ENCODE data around the gene SLX4IP. TPM values are rescaled to one million over a fixed set of nuclear protein-coding genes. Genes with fewer than 3 reads are reported as not detected.
A peak's percentile ranks its signal among the peaks of the same experiment; 100 is the strongest.

The SLX4IP gene
- total RNA-seq, 1 donor from 2014 or later = 5.3 TPM

- no peak overlapping the region for H3K27ac ChIP-seq (ENCODE audit: low read depth, low read length)
- no peaks in the 10 kb centered on the region for H3K9me3 ChIP-seq (ENCODE audit: insufficient read depth, low read depth, low read length)
- no peak overlapping the region for H3K9ac ChIP-seq (ENCODE audit: low read length)
- peaks cover 43% of the 10 kb centered on the region for H3K4me1 ChIP-seq (ENCODE audit: insufficient read depth, low read length)
- Mint-ChIP-seq H3K4me1 (ENCODE audit: low read depth, unreplicated experiment) (peaks cover 21% of the 10 kb centered on the region), H3K4me3 (ENCODE audit: unreplicated experiment) (no peak overlapping the region), H3K27me3 (ENCODE audit: low read depth, unreplicated experiment) (no peaks in the 10 kb centered on the region), H3K27ac (ENCODE audit: unreplicated experiment) (no peak overlapping the region), H3K9me3 (ENCODE audit: unreplicated experiment) (no peaks in the 10 kb centered on the region), H3K36me3 (ENCODE audit: low read depth, unreplicated experiment) (no peaks in the 10 kb centered on the region)
- no peaks in the 10 kb centered on the region for H4K20me1 ChIP-seq (ENCODE audit: insufficient read depth, low read length)
- H3K36me3 ChIP-seq (ENCODE audit: insufficient read depth, low read length) = no peaks in the 10 kb centered on the region
- TF ChIP-seq EZH2 (IDR thresholded peaks at IDR 0.05; ENCODE audit: insufficient read depth, low read length) (no peak), CTCF (IDR thresholded peaks at IDR 0.05; ENCODE audit: insufficient read depth, low read depth, low read length) (no peak)
- no peaks in the 10 kb centered on the region for H3K79me2 ChIP-seq (ENCODE audit: insufficient read depth, low read length)
- no peak overlapping the region for H2AFZ ChIP-seq (ENCODE audit: low read depth, low read length)
- DNase-seq (ENCODE audit: low read depth) (no peak), FAIRE-seq (no peak)
- H3K27me3 ChIP-seq (ENCODE audit: insufficient read depth, low read length) = no peaks in the 10 kb centered on the region
- no peak overlapping the region for H3K4me2 ChIP-seq (ENCODE audit: low read length)
- H3K4me3 ChIP-seq (ENCODE audit: insufficient read depth, low read depth, low read length) = no peak overlapping the region
These were observed 88.3 kb downstream of the SLX4IP start for GRCh38 chr20:10523443-10523842.

GRCh38 chr20:10524034-10524476 lies 89.0 kb downstream of the SLX4IP start:
- no peaks in the 10 kb centered on the region for H3K27me3 ChIP-seq (ENCODE audit: insufficient read depth, low read length)
- H3K27ac Mint-ChIP-seq (ENCODE audit: unreplicated experiment) = no peak overlapping the region
- H3K36me3 ChIP-seq (ENCODE audit: insufficient read depth, low read length) = no peaks in the 10 kb centered on the region
- DNase-seq (ENCODE audit: low read depth) (peak; percentile 55), FAIRE-seq (no peak)
- no peak overlapping the region for H3K4me3 ChIP-seq (ENCODE audit: insufficient read depth, low read depth, low read length)
- H4K20me1 ChIP-seq (ENCODE audit: insufficient read depth, low read length) = no peaks in the 10 kb centered on the region
- H3K4me1 ChIP-seq (ENCODE audit: insufficient read depth, low read length) = peaks cover 43% of the 10 kb centered on the region
- H3K4me1 Mint-ChIP-seq (ENCODE audit: low read depth, unreplicated experiment) = peaks cover 23% of the 10 kb centered on the region
- no peaks in the 10 kb centered on the region for H3K36me3 Mint-ChIP-seq (ENCODE audit: low read depth, unreplicated experiment)
- H3K27me3 Mint-ChIP-seq (ENCODE audit: low read depth, unreplicated experiment) = no peaks in the 10 kb centered on the region
- H2AFZ ChIP-seq (ENCODE audit: low read depth, low read length) = peak overlapping the region; percentile 27
- H3K79me2 ChIP-seq (ENCODE audit: insufficient read depth, low read length) = no peaks in the 10 kb centered on the region
- H3K27ac ChIP-seq (ENCODE audit: low read depth, low read length) = peak overlapping the region; percentile 46
- H3K9me3 ChIP-seq (ENCODE audit: insufficient read depth, low read depth, low read length) = no peaks in the 10 kb centered on the region
- H3K4me3 Mint-ChIP-seq (ENCODE audit: unreplicated experiment) = no peak overlapping the region
- H3K9ac ChIP-seq (ENCODE audit: low read length) = peak overlapping the region; percentile 44
- TF ChIP-seq EZH2 (IDR thresholded peaks at IDR 0.05; ENCODE audit: insufficient read depth, low read length) = no peak
- TF ChIP-seq CTCF (IDR thresholded peaks at IDR 0.05; ENCODE audit: insufficient read depth, low read depth, low read length) = no peak
- peak overlapping the region; percentile 56 for H3K4me2 ChIP-seq (ENCODE audit: low read length)
- H3K9me3 Mint-ChIP-seq (ENCODE audit: unreplicated experiment) = no peaks in the 10 kb centered on the region

GRCh38 chr20:10524643-10525042 lies 89.5 kb downstream of the SLX4IP start:
- H3K4me1 Mint-ChIP-seq (ENCODE audit: low read depth, unreplicated experiment) = peaks cover 23% of the 10 kb centered on the region
- Histone ChIP-seq H3K9ac (ENCODE audit: low read length) (no peak overlapping the region), H3K4me2 (ENCODE audit: low read length) (peak overlapping the region; percentile 56), H3K4me1 (ENCODE audit: insufficient read depth, low read length) (peaks cover 41% of the 10 kb centered on the region), H3K9me3 (ENCODE audit: insufficient read depth, low read depth, low read length) (no peaks in the 10 kb centered on the region), H3K79me2 (ENCODE audit: insufficient read depth, low read length) (no peaks in the 10 kb centered on the region), H3K27ac (ENCODE audit: low read depth, low read length) (peak overlapping the region; percentile 46), H3K36me3 (ENCODE audit: insufficient read depth, low read length) (no peaks in the 10 kb centered on the region), H4K20me1 (ENCODE audit: insufficient read depth, low read length) (no peaks in the 10 kb centered on the region), H2AFZ (ENCODE audit: low read depth, low read length) (no peak overlapping the region), H3K4me3 (ENCODE audit: insufficient read depth, low read depth, low read length) (peak overlapping the region; percentile 20), H3K27me3 (ENCODE audit: insufficient read depth, low read length) (no peaks in the 10 kb centered on the region)
- FAIRE-seq = no peak
- TF ChIP-seq EZH2 (IDR thresholded peaks at IDR 0.05; ENCODE audit: insufficient read depth, low read length) (no peak), CTCF (IDR thresholded peaks at IDR 0.05; ENCODE audit: insufficient read depth, low read depth, low read length) (no peak)
- H3K36me3 Mint-ChIP-seq (ENCODE audit: low read depth, unreplicated experiment) = no peaks in the 10 kb centered on the region
- DNase-seq (ENCODE audit: low read depth) = peak; percentile 65
- no peak overlapping the region for H3K4me3 Mint-ChIP-seq (ENCODE audit: unreplicated experiment)
- no peaks in the 10 kb centered on the region for H3K9me3 Mint-ChIP-seq (ENCODE audit: unreplicated experiment)
- no peak overlapping the region for H3K27ac Mint-ChIP-seq (ENCODE audit: unreplicated experiment)
- H3K27me3 Mint-ChIP-seq (ENCODE audit: low read depth, unreplicated experiment) = no peaks in the 10 kb centered on the region

Measured in astrocyte (in vitro differentiated cells and primary cell).